NCI-H187 treated with DMSO at 0.1 percent for 48 hours (cell line): ENCODE results near the gene LTBP1.

Experiments used
- DNase-seq: peaks from one replicate; lab custom pipeline; 2025; lab: John Stamatoyannopoulos, UW

Gene LTBP1

GRCh38 chr2:33077311-33077710 lies 130.6 kb downstream of the LTBP1 start:
- DNase-seq = no peak

GRCh38 chr2:33077844-33078243 lies 131.1 kb downstream of the LTBP1 start:
- no peak for DNase-seq

GRCh38 chr2:33081691-33082090 lies 134.9 kb downstream of the LTBP1 start:
- DNase-seq = no peak

GRCh38 chr2:33083699-33084387 lies 137.1 kb downstream of the LTBP1 start:
- DNase-seq = no peak

- no peak for DNase-seq
These were observed 137.7 kb downstream of the LTBP1 start for GRCh38 chr2:33084433-33084832.

GRCh38 chr2:33085646-33086045 lies 138.9 kb downstream of the LTBP1 start:
- DNase-seq = no peak

GRCh38 chr2:33086400-33087015 lies 139.8 kb downstream of the LTBP1 start:
- DNase-seq = no peak

GRCh38 chr2:33090553-33091134 lies 143.9 kb downstream of the LTBP1 start:
- DNase-seq = peak; percentile 84

GRCh38 chr2:33091541-33092123 lies 144.9 kb downstream of the LTBP1 start:
- no peak for DNase-seq

- DNase-seq = no peak
These were observed 146.7 kb downstream of the LTBP1 start for GRCh38 chr2:33093283-33093993.

- no peak for DNase-seq
These were observed 147.6 kb downstream of the LTBP1 start for GRCh38 chr2:33094303-33094702.

- DNase-seq = no peak
These were observed 153.2 kb downstream of the LTBP1 start for GRCh38 chr2:33099989-33100388.

- no peak for DNase-seq
These were observed 154.2 kb downstream of the LTBP1 start for GRCh38 chr2:33100921-33101320.

- DNase-seq = no peak
These were observed 157.4 kb downstream of the LTBP1 start for GRCh38 chr2:33104052-33104623.

GRCh38 chr2:33104726-33105125 lies 158.0 kb downstream of the LTBP1 start:
- no peak for DNase-seq

GRCh38 chr2:33106115-33106514 lies 159.4 kb downstream of the LTBP1 start:
- no peak for DNase-seq

- DNase-seq = no peak
These were observed 161.1 kb downstream of the LTBP1 start for GRCh38 chr2:33107690-33108482.

- DNase-seq = no peak
These were observed 162.0 kb downstream of the LTBP1 start for GRCh38 chr2:33108483-33109443.

- no peak for DNase-seq
These were observed 163.7 kb downstream of the LTBP1 start for GRCh38 chr2:33110461-33110860.

- no peak for DNase-seq
These were observed 164.3 kb downstream of the LTBP1 start for GRCh38 chr2:33111002-33111446.
